B cell (primary cell): ENCODE data around the gene SMOC1. TPM values are rescaled to one million over a fixed set of nuclear protein-coding genes. Genes with fewer than 3 reads are reported as not detected.

Source experiments
- ATAC-seq: fragments of 200-7000 bp; cut with Tn5 transposase; one replicate; pipeline ENCODE4 v1.10.0; 2021; ENCODE audit warnings: low read depth, mild to moderate bottlenecking, moderate number of reproducible peaks, moderate library complexity
- CTCF ChIA-PET: fragments of 350-600 bp; sonication (Branson Sonifier 250); formaldehyde crosslinking; loops from one replicate; lab custom pipeline; 2021; ENCODE audit warnings: antibody characterized with exemption, inconsistent platforms; lab: Charles Lee
- POLR2A ChIA-PET: fragments of 350-600 bp; sonication (Branson Sonifier 250); formaldehyde crosslinking; loops from one replicate; lab custom pipeline; 2021; ENCODE audit warnings: antibody characterized with exemption; lab: Charles Lee
- DNase-seq: peaks from one replicate; pipeline ENCODE4 v3.0.0; 2013
- H2AFZ ChIP-seq: 2 replicates; pipeline ENCODE4 v1.6.1; 2012; ENCODE audit warnings: mild to moderate bottlenecking, low read depth, low read length; ENCODE audit not compliant: insufficient read depth, poor library complexity, severe bottlenecking
- H3K27ac ChIP-seq, 2 donors: 1 replicate in 1 of 2; 2 replicates in 1 of 2; pipeline ENCODE4 v1.5.1; 2012 to 2013; ENCODE audit warnings: low read length in 2 of 2, mild to moderate bottlenecking in 2 of 2, moderate library complexity in 1 of 2
- H3K27me3 ChIP-seq, 4 experiments: fragments of 200-600 bp in 1 of 4; sonication (generic) in 1 of 4; replicated peaks in 1 of 4; 1 replicate in 2 of 4; 2 replicates in 2 of 4; pipeline versions ENCODE4 v1.6.1 to v1.7.0; 2013 to 2016; ENCODE audit warnings: low read length in 3 of 4, mild to moderate bottlenecking in 2 of 4, mixed read lengths in 1 of 4, moderate library complexity in 1 of 4; ENCODE audit not compliant: insufficient read depth in 4 of 4, control insufficient read depth in 3 of 4; ENCODE audit errors: control extremely low read depth in 1 of 4
- H3K36me3 ChIP-seq, 2 experiments: replicated peaks in 1 of 2; 1 replicate in 1 of 2; 2 replicates in 1 of 2; pipeline versions ENCODE4 v1.6.1 to v1.7.1; 2013; ENCODE audit warnings: low read length in 1 of 2; ENCODE audit not compliant: insufficient read depth in 2 of 2, control insufficient read depth in 1 of 2; ENCODE audit errors: control extremely low read depth in 1 of 2, extremely low read depth in 1 of 2
- H3K4me1 ChIP-seq, 2 donors: fragments of 200-600 bp in 1 of 2; sonication (generic) in 1 of 2; 1 replicate in 1 of 2; 2 replicates in 1 of 2; pipeline versions ENCODE4 v1.5.1 to v1.6.1; 2013 to 2017; ENCODE audit warnings: low read length in 2 of 2; ENCODE audit not compliant: control insufficient read depth in 2 of 2, insufficient read depth in 2 of 2
- H3K4me2 ChIP-seq: replicated peaks from 2 replicates; pipeline ENCODE3; 2012; ENCODE audit warnings: mild to moderate bottlenecking, low read depth, low read length; ENCODE audit not compliant: poor library complexity, severe bottlenecking
- H3K4me3 ChIP-seq, 5 experiments: fragments of 200-600 bp in 1 of 5; sonication (generic) in 1 of 5; 1 replicate in 3 of 5; 2 replicates in 2 of 5; pipeline versions ENCODE4 v1.5.1 to v1.7.0; 2011 to 2016; ENCODE audit warnings: low read length in 4 of 5, mild to moderate bottlenecking in 4 of 5, low read depth in 2 of 5, control low read depth in 1 of 5, moderate library complexity in 1 of 5; ENCODE audit not compliant: insufficient read depth in 1 of 5; ENCODE audit errors: control extremely low read depth in 1 of 5, extremely low read depth in 1 of 5
- H3K79me2 ChIP-seq: fragments of 200-600 bp; sonication (generic); one replicate; pipeline ENCODE4 v1.6.0; 2016; ENCODE audit warnings: low read length; ENCODE audit not compliant: control insufficient read depth, insufficient read depth
- H3K9ac ChIP-seq: fragments of 200-600 bp; sonication (generic); 2 replicates; pipeline ENCODE4 v1.6.1; 2017; ENCODE audit warnings: mild to moderate bottlenecking, low read length, moderate library complexity
- H3K9me3 ChIP-seq, 3 donors: one replicate each; pipeline versions ENCODE4 v1.6.1 to v1.7.1; 2013; ENCODE audit warnings: low read length in 2 of 3; ENCODE audit not compliant: control insufficient read depth in 2 of 3, insufficient read depth in 1 of 3; ENCODE audit errors: control extremely low read depth in 1 of 3
- H4K20me1 ChIP-seq: 2 replicates; pipeline ENCODE4 v1.6.0; 2012; ENCODE audit warnings: mild to moderate bottlenecking, low read length; ENCODE audit not compliant: insufficient read depth, control insufficient read depth, poor library complexity, severe bottlenecking
- H3K27ac Mint-ChIP-seq: one replicate; pipeline ENCODE4 v1.8.0; 2021; ENCODE audit warnings: mixed read lengths
- H3K27me3 Mint-ChIP-seq: one replicate; pipeline ENCODE4 v1.8.0; 2021; ENCODE audit warnings: mixed read lengths
- H3K4me1 Mint-ChIP-seq: one replicate; pipeline ENCODE4 v1.8.0; 2021; ENCODE audit warnings: mixed read lengths
- H3K4me3 Mint-ChIP-seq: one replicate; pipeline ENCODE4 v1.8.0; 2021; ENCODE audit warnings: mixed read lengths
- H3K9me3 Mint-ChIP-seq: one replicate; pipeline ENCODE4 v1.8.0; 2022; ENCODE audit warnings: mixed read lengths; ENCODE audit not compliant: insufficient read depth
- EZH2 ChIP-seq: IDR thresholded peaks from 2 replicates; pipeline ENCODE4 v1.6.1; 2012; ENCODE audit warnings: borderline replicate concordance, low read depth, mild to moderate bottlenecking, moderate library complexity, low read length; ENCODE audit not compliant: insufficient read depth, poor library complexity, severe bottlenecking
- WGBS: methylation state at CpG from one replicate; pipeline ENCODE4 v1.1.5; 2013; ENCODE audit warnings: missing lambda C conversion rate; ENCODE audit not compliant: insufficient coverage; 5-methylcytosine and 5-hydroxymethylcytosine counted together
- intact Hi-C: fragments of 100-400 bp; cut with micrococcal nuclease; formaldehyde crosslinking; loops from one replicate; pipeline ENCODE4 v1.10.0; 2022
- polyA plus RNA-seq: library from polyadenylated mRNA; depleted of rRNA; stranded (reverse); fragments of >200 nt; gene quantifications from 2 replicates; pipeline ENCODE4 v1.2.3, GENCODE V29; 2012
- total RNA-seq, 2 donors: library from RNA; stranded (reverse); fragments of 120-200 nt in 1 of 2; gene quantifications; 1 replicate in 1 of 2; 2 replicates in 1 of 2; pipeline versions ENCODE4 v1.2.3 to v1.2.4, GENCODE V29; 2013 to 2022
- TF ChIP-seq, protein P1 (sequence below): fragments of 200-600 bp; IDR thresholded peaks from one replicate; pipeline ENCODE4 v1.8.0; 2022; ENCODE audit warnings: antibody characterized with exemption, mild to moderate bottlenecking

SMOC1 gene
- total and polyA plus RNA-seq, 2 donors (not counting 1 experiment from before 2014, with no cell fraction given): 0.04 to 0.84 TPM

DNA sequence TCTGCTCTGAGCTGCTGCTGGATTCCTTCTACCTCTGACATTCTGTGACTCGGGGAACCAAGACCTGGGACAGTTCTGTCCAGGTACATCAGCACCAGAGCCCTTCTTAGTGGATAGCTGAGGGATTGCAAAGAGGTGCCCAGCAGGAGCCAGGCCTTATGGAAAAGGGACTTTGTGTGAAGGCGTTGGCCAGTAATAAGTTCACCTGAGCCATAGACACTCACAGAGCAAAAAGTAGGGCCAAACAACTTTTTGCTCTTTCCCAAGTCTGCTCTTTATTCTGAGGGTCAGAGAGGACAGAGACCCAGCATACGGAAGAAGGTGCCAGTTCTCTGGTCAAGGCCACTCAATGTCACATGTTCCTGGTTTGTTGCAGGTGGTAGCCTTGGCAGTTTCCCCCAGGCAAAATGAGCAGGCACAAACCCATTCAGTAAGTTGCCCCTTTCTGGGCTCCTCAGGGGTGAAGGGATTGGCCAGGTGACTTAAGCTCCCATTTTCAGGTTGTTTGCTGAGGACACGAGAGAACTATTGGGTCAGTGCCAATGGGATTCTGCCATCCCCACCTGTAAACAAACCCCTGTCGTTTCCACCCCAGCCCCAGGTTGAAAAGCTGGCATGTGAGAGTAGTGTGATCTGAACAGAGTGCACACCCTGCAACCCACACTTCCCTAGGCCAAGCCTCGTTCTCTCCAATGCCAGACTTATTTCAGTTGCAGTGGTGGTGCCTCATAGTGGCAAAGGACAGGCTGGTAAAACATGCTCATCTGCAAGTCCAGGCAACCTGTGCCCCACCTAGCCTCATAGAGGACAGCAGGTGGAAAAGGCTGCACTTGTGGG lies 150.3 kb downstream of the SMOC1 start:
- Histone ChIP-seq H3K79me2 (no peaks in the 10 kb centered on the region), H3K27ac (no peak overlapping the region), H3K27me3 (peaks cover 0 to 6% (median 0%) of the 10 kb centered on the region in 4 experiments), H3K4me1 (no peaks in the 10 kb centered on the region), H3K9ac (no peak overlapping the region), H4K20me1 (no peaks in the 10 kb centered on the region), H3K36me3 (no peaks in the 10 kb centered on the region), H3K9me3 (no peaks in the 10 kb centered on the region), H3K4me3 (no peak overlapping the region), H3K4me2 (no peak overlapping the region), H2AFZ (no peak overlapping the region)
- intact Hi-C loops: no loop called here
- TF ChIP-seq, protein P1, sequence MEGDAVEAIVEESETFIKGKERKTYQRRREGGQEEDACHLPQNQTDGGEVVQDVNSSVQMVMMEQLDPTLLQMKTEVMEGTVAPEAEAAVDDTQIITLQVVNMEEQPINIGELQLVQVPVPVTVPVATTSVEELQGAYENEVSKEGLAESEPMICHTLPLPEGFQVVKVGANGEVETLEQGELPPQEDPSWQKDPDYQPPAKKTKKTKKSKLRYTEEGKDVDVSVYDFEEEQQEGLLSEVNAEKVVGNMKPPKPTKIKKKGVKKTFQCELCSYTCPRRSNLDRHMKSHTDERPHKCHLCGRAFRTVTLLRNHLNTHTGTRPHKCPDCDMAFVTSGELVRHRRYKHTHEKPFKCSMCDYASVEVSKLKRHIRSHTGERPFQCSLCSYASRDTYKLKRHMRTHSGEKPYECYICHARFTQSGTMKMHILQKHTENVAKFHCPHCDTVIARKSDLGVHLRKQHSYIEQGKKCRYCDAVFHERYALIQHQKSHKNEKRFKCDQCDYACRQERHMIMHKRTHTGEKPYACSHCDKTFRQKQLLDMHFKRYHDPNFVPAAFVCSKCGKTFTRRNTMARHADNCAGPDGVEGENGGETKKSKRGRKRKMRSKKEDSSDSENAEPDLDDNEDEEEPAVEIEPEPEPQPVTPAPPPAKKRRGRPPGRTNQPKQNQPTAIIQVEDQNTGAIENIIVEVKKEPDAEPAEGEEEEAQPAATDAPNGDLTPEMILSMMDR: no peak
- no peak for TF ChIP-seq EZH2
- 94% methylated on average over 3 of the region's 6 CpGs for WGBS
- no peak for ATAC-seq
- ChIA-PET POLR2A (no interaction called here), CTCF (interaction anchor here (0.5 to 2.5 kb wide), 2 partner anchors 211 to 293 kb away, joined by 3 to 33 read pairs; no protein-coding TSS in a partner anchor)
- no peak for DNase-seq
- H3K4me3 Mint-ChIP-seq: no peak overlapping the region
- H3K27ac Mint-ChIP-seq: no peak overlapping the region
- no peaks in the 10 kb centered on the region for H3K4me1 Mint-ChIP-seq
- no peaks in the 10 kb centered on the region for H3K9me3 Mint-ChIP-seq
- H3K27me3 Mint-ChIP-seq: peaks cover 8% of the 10 kb centered on the region

DNA sequence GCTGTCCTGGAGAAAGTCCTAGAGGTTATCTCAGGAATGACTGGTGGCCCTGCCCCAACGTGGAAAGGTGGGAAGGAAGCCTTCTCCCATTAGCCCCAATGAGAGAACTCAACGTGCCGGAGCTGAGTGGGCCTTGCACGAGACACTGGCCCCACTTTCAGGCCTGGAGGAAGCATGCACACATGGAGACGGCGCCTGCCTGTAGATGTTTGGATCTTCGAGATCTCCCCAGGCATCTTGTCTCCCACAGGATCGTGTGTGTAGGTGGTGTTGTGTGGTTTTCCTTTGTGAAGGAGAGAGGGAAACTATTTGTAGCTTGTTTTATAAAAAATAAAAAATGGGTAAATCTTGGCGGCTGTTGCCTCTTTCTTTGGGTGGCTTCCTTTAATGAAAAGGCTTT lies 152.8 kb downstream of the SMOC1 start:
- no peak for TF ChIP-seq EZH2
- TF ChIP-seq, protein P1: no peak
- Histone ChIP-seq H3K79me2 (no peaks in the 10 kb centered on the region), H3K27ac (no peak overlapping the region), H3K9me3 (no peaks in the 10 kb centered on the region), H3K4me2 (no peak overlapping the region), H3K36me3 (no peaks in the 10 kb centered on the region), H3K27me3 (peaks cover 0 to 6% (median 0%) of the 10 kb centered on the region in 4 experiments), H3K9ac (no peak overlapping the region), H4K20me1 (no peaks in the 10 kb centered on the region), H2AFZ (no peak overlapping the region), H3K4me1 (no peaks in the 10 kb centered on the region), H3K4me3 (no peak overlapping the region)
- POLR2A ChIA-PET: no interaction called here
- Mint-ChIP-seq H3K4me3 (no peak overlapping the region), H3K9me3 (no peaks in the 10 kb centered on the region), H3K27ac (no peak overlapping the region), H3K4me1 (no peaks in the 10 kb centered on the region), H3K27me3 (peaks cover 6% of the 10 kb centered on the region)
- WGBS: 86% methylated on average over 7 of the region's 9 CpGs
- ATAC-seq (no peak), DNase-seq (no peak)
- CTCF ChIA-PET: no interaction called here
- intact Hi-C loops: no loop called here
